Gastrocnemius medialis (tissue), 4 donors: ENCODE measurements around the gene ZNF630. TPM values are rescaled to one million over a fixed set of nuclear protein-coding genes. Genes with fewer than 3 reads are reported as not detected.
A peak's percentile ranks its signal among the peaks of the same experiment; 100 is the strongest.

Experiments used
- ATAC-seq, 2 donors: fragments of 150-250 bp; one replicate each; pipeline ENCODE4 v1.9.1; 2016
- DNase-seq, 2 donors: peaks; one replicate each; pipeline ENCODE4 v3.0.0-alpha.2; 2019
- H3K27ac ChIP-seq, 4 donors: fragments of 200-600 bp; sonication (generic); 1 replicate in 1 of 4; 2 replicates in 3 of 4; pipeline ENCODE4 v1.5.1; 2016 to 2018; ENCODE audit warnings: mild to moderate bottlenecking in 2 of 4, moderate library complexity in 1 of 4
- H3K27me3 ChIP-seq, 3 donors: fragments of 200-600 bp; sonication (generic) in 2 of 3; 1 replicate in 1 of 3; 2 replicates in 2 of 3; pipeline versions ENCODE4 v1.5.1 to v1.6.0; 2016 to 2019; ENCODE audit warnings: mild to moderate bottlenecking in 1 of 3, moderate library complexity in 1 of 3
- H3K36me3 ChIP-seq, 2 donors: fragments of 200-600 bp; sonication (generic) in 1 of 2; one replicate each; pipeline ENCODE4 v1.5.1; 2017 to 2018
- H3K4me1 ChIP-seq, 2 donors: fragments of 200-600 bp; sonication (generic) in 1 of 2; one replicate each; pipeline ENCODE4 v1.5.1; 2016 to 2017; ENCODE audit warnings: mild to moderate bottlenecking in 2 of 2
- H3K4me3 ChIP-seq, 4 donors: fragments of 200-600 bp; sonication (generic) in 3 of 4; 1 replicate in 1 of 4; 2 replicates in 3 of 4; pipeline ENCODE4 v1.5.1; 2016 to 2019; ENCODE audit warnings: mild to moderate bottlenecking in 2 of 4
- H3K9me3 ChIP-seq, 3 donors: fragments of 200-600 bp; sonication (generic) in 2 of 3; 1 replicate in 1 of 3; 2 replicates in 2 of 3; pipeline ENCODE4 v1.5.1; 2016 to 2019
- POLR2A ChIP-seq, 2 donors: fragments of 450-650 bp; IDR thresholded peaks; one replicate each; pipeline ENCODE4 v1.6.1; 2017; ENCODE audit warnings: antibody characterized with exemption in 2 of 2, mild to moderate bottlenecking in 2 of 2, moderate library complexity in 2 of 2
- in situ Hi-C, 4 donors: fragments of 200-750 bp; cut with MboI; loops; one replicate each; pipeline versions ENCODE4 v1.15.0 to v1.8.0; 2017; ENCODE audit warnings: low sequenced_read_pairs in 4 of 4
- intact Hi-C: fragments of 100-400 bp; cut with DNase I; formaldehyde crosslinking; loops from one replicate; pipeline ENCODE4 v1.15.1; 2023; ENCODE audit warnings: low total_unique reads
- total RNA-seq, 4 donors: library from RNA; depleted of rRNA; stranded (reverse); fragments of >200 nt; gene quantifications; one replicate each; pipeline versions ENCODE4 v1.1.0 to v1.2.3, GENCODE V29; 2016
- TF ChIP-seq, protein P1 (sequence below), 5 experiments: fragments of 450-650 bp in 3 of 5; fragments of 200-600 bp in 2 of 5; sonication (generic) in 2 of 5; IDR thresholded peaks in 4 of 5; conservative IDR thresholded peaks in 1 of 5; 1 replicate in 4 of 5; 2 replicates in 1 of 5; pipeline ENCODE4 v1.5.1; 2016 to 2019; ENCODE audit warnings: antibody characterized with exemption in 5 of 5, mild to moderate bottlenecking in 3 of 5, moderate library complexity in 3 of 5

The ZNF630 gene
- total RNA-seq, 4 donors from 2014 or later, result 0.18 to 0.82 (median 0.59) TPM

DNA sequence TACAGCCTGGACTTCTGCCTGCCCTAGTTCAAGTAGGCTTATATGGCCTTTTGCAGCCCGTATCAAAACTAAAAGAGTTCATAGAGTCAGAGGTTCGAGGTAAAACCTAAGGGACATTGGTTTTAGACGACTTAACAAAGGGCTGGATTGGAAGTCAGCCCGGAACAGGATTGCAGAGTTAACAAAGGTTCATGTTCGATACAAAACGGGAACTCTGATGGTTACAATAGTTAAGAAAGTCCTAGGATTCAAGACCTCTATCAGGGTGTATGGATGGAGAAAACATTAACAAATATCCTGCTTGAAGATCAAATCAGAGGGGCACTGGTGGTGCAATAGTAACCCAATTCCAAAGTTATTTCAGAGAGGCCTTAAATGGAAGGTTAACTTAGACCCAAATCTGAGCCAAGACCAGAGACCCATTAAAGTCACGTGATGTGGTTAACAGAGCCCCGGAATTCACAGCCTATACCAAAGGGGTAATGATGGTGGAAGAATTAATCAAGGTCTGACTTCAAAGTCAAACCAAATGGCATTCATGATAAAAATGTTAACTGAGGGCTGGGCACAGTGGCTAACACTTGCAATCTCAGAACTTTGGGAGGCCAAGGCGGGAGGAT lies 656 bp upstream of the ZNF630 start:
- Histone ChIP-seq H3K27ac (peak overlapping the region in 3 of 4 donors; percentile 75 to 84 (median 84)), H3K4me3 (peak overlapping the region; percentile 63 to 76 (median 70)), H3K9me3 (no peaks in the 10 kb centered on the region), H3K27me3 (no peaks in the 10 kb centered on the region), H3K36me3 (no peaks in the 10 kb centered on the region), H3K4me1 (no peaks in the 10 kb centered on the region)
- TF ChIP-seq, protein P1, sequence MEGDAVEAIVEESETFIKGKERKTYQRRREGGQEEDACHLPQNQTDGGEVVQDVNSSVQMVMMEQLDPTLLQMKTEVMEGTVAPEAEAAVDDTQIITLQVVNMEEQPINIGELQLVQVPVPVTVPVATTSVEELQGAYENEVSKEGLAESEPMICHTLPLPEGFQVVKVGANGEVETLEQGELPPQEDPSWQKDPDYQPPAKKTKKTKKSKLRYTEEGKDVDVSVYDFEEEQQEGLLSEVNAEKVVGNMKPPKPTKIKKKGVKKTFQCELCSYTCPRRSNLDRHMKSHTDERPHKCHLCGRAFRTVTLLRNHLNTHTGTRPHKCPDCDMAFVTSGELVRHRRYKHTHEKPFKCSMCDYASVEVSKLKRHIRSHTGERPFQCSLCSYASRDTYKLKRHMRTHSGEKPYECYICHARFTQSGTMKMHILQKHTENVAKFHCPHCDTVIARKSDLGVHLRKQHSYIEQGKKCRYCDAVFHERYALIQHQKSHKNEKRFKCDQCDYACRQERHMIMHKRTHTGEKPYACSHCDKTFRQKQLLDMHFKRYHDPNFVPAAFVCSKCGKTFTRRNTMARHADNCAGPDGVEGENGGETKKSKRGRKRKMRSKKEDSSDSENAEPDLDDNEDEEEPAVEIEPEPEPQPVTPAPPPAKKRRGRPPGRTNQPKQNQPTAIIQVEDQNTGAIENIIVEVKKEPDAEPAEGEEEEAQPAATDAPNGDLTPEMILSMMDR (IDR thresholded peaks at IDR 0.05 in 4 of 5, conservative IDR thresholded peaks at IDR 0.05 in 1 of 5), result no peak
- TF ChIP-seq POLR2A (IDR thresholded peaks at IDR 0.05), result no peak
- in situ Hi-C loops (no loop called here), intact Hi-C loops (no loop called here)
- DNase-seq (no peak), ATAC-seq (no peak)

DNA sequence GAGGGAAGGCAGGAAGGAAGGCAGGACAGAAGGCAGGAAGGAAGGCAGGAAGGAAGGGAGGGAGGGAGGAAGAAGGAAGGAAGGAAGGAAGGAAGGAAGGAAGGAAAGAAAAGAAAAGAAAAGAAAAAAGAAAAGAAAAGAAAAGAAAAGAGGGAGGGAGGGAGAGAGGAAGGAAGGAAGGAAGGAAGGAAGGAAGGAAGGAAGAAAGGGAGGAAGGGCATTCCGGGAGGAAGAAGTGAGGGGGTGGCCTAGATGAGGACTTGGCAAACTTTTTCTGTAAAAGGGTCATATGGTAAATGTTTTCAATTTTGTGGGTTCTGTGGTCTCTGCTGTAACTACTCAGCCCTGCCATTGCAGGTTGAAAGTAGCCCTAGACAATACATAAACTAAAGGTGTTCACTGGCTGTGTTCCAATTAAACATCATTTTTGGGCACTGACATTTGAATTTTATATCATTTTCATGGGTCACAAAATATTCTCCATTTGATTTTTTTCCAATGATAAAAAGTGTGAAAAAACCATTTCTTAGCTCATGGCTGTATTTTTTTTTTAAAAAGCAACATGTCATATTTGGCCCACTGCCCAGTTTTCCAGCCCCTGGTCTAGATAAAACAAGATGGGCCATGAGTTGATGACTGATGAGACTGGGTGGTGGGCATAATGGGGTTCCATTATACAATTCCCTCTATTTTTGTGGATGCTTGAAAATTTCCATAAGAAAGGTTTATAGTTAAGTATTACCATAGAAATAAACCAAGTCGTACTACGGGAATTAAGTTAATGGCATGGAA lies 3.1 kb downstream of the ZNF630 start:
- DNase-seq (no peak), ATAC-seq (no peak)
- H3K36me3 ChIP-seq, result no peaks in the 10 kb centered on the region
- no peak overlapping the region for H3K27ac ChIP-seq
- no peaks in the 10 kb centered on the region for H3K27me3 ChIP-seq
- H3K4me3 ChIP-seq, result no peak overlapping the region
- in situ Hi-C loops (no loop called here), intact Hi-C loops (no loop called here)
- H3K4me1 ChIP-seq, result no peaks in the 10 kb centered on the region
- no peak for TF ChIP-seq POLR2A (IDR thresholded peaks at IDR 0.05)
- TF ChIP-seq, protein P1 (IDR thresholded peaks at IDR 0.05 in 4 of 5, conservative IDR thresholded peaks at IDR 0.05 in 1 of 5), result no peak
- no peaks in the 10 kb centered on the region for H3K9me3 ChIP-seq

DNA sequence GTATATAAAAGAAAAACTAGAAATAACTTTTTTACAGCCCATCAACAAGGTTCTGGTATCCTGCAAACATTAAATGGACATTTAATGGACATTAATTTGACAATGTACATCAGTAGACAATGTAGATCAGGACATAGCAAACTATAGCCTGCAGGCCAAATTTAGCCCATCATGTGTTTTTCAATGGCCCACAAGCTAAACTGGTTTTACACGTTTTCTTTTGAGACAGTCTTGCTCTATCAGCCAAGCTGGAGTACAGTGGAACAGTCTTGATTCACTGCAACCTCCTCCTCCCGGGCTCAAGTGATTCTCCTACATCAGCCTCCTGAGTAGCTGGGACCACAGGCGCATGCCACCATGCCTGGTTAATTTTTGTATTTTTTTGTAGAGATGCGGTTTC lies 7.2 kb downstream of the ZNF630 start:
- intact Hi-C loops, result no loop called here
- in situ Hi-C loops, result no loop called here

DNA sequence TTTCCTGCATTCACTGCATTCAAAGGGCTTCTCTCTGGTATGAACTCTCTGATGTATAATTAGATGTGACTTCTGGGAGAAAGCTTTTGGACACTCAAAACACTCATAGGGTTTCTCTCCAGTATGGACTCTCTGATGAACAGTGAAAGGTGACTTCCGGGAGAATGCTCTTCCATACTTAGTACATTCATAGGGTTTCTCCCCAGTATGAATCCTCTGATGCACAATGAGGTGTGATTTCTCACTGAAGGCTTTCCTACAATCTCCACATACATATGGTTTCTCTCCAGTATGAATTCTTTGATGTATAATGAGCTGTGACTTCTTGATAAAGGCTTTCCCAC lies 12.2 kb downstream of the ZNF630 start:
- peaks cover 0 to 23% (median 0%) of the 10 kb centered on the region in 3 donors for H3K9me3 ChIP-seq

More for the DNA sequence above, 7.2 kb downstream of the ZNF630 start:
- peaks cover 0 to 5% (median 0%) of the 10 kb centered on the region in 3 donors for H3K9me3 ChIP-seq
- no peak overlapping the region for H3K27ac ChIP-seq
- H3K36me3 ChIP-seq, result no peaks in the 10 kb centered on the region
- TF ChIP-seq POLR2A (IDR thresholded peaks at IDR 0.05), result no peak
- TF ChIP-seq, protein P1 (IDR thresholded peaks at IDR 0.05 in 4 of 5, conservative IDR thresholded peaks at IDR 0.05 in 1 of 5), result no peak
- H3K4me3 ChIP-seq, result no peak overlapping the region
- no peaks in the 10 kb centered on the region for H3K4me1 ChIP-seq
- DNase-seq (no peak), ATAC-seq (no peak)
- no peaks in the 10 kb centered on the region for H3K27me3 ChIP-seq

More for the DNA sequence above, 12.2 kb downstream of the ZNF630 start:
- intact Hi-C loops (no loop called here), in situ Hi-C loops (no loop called here)
- Histone ChIP-seq H3K4me3 (no peak overlapping the region), H3K27me3 (peaks cover 0 to 2% (median 0%) of the 10 kb centered on the region in 3 donors), H3K4me1 (no peaks in the 10 kb centered on the region), H3K36me3 (no peaks in the 10 kb centered on the region), H3K27ac (no peak overlapping the region)
- TF ChIP-seq POLR2A (IDR thresholded peaks at IDR 0.05), result no peak
- TF ChIP-seq, protein P1 (IDR thresholded peaks at IDR 0.05 in 4 of 5, conservative IDR thresholded peaks at IDR 0.05 in 1 of 5), result no peak
- no peak for ATAC-seq
- DNase-seq, result no peak
